ENCODE results near the gene SUMF1.

GRCh38 chr3:4404881-4405280 lies 62.2 kb downstream of the SUMF1 start:
- TF ChIP-seq ZNF70 (CRISPR knock-in tag; IDR thresholded peaks at IDR 0.05) (no peak), ZFP3 (CRISPR knock-in tag; IDR thresholded peaks at IDR 0.05) (no peak), POU6F1 (CRISPR knock-in tag; IDR thresholded peaks at IDR 0.05; ENCODE audit: borderline replicate concordance, low read depth) (no peak), RARB (CRISPR knock-in tag; IDR thresholded peaks at IDR 0.05) (no peak), SNAI2 (CRISPR knock-in tag; IDR thresholded peaks at IDR 0.05) (no peak), ARNTL (CRISPR knock-in tag; IDR thresholded peaks at IDR 0.05; ENCODE audit: borderline replicate concordance, low read depth) (no peak)
